HG02642 (cell line): Measurements from ENCODE around the gene CREBBP.

Source experiments
- ATAC-seq: cut with Tn5 transposase; IDR thresholded peaks from one replicate; pipeline ENCODE4 v1.9.1; 2021; ENCODE audit warnings: mild to moderate bottlenecking; ENCODE audit not compliant: unreplicated experiment, poor library complexity

The CREBBP gene

GRCh38 chr16:3829631-3830536 lies 50.6 kb downstream of the CREBBP start:
- ATAC-seq: no peak

- no peak for ATAC-seq
Measured at GRCh38 chr16:3825940-3826339, 54.6 kb downstream of the CREBBP start.

- no peak for ATAC-seq
Measured at GRCh38 chr16:3825103-3825502, 55.4 kb downstream of the CREBBP start.

- ATAC-seq: no peak
Measured at GRCh38 chr16:3824121-3824795, 56.3 kb downstream of the CREBBP start.

GRCh38 chr16:3823427-3823826 lies 57.1 kb downstream of the CREBBP start:
- no peak for ATAC-seq

GRCh38 chr16:3822366-3823045 lies 58.0 kb downstream of the CREBBP start:
- ATAC-seq: no peak

GRCh38 chr16:3821184-3821583 lies 59.3 kb downstream of the CREBBP start:
- ATAC-seq: no peak

GRCh38 chr16:3819746-3820724 lies 60.5 kb downstream of the CREBBP start:
- ATAC-seq: no peak

GRCh38 chr16:3819175-3819527 lies 61.4 kb downstream of the CREBBP start:
- no peak for ATAC-seq

- no peak for ATAC-seq
Measured at GRCh38 chr16:3816326-3816725, 64.2 kb downstream of the CREBBP start.

GRCh38 chr16:3814755-3815154 lies 65.8 kb downstream of the CREBBP start:
- no peak for ATAC-seq

GRCh38 chr16:3812469-3813172 lies 67.9 kb downstream of the CREBBP start:
- no peak for ATAC-seq

GRCh38 chr16:3810818-3811217 lies 69.7 kb downstream of the CREBBP start:
- no peak for ATAC-seq

- ATAC-seq: peak; percentile 43
Measured at GRCh38 chr16:3810198-3810664, 70.3 kb downstream of the CREBBP start.

GRCh38 chr16:3808308-3809063 lies 72.0 kb downstream of the CREBBP start:
- no peak for ATAC-seq

- ATAC-seq: no peak
Measured at GRCh38 chr16:3807425-3808123, 72.9 kb downstream of the CREBBP start.

- ATAC-seq: no peak
Measured at GRCh38 chr16:3804426-3805016, 76.0 kb downstream of the CREBBP start.
